ENCODE data around the gene MESD. TPM values are rescaled to one million over a fixed set of nuclear protein-coding genes. Genes with fewer than 3 reads are reported as not detected.

The MESD gene
- 35.9 to 41.4 TPM (median 39.8 TPM) in 5 replicates for total RNA-seq (2022; extraction: Qiagen RNA extraction)

GRCh38 chr15:80989518-80990478 lies at the start of gene MESD:
Gene MESD, minus strand, starts transcription at chr15:80989819. Its CDS starts 28 bp downstream, at chr15:80989791.

GRCh38 chr15:81000624-81001151 lies 11.1 kb upstream of the MESD start, which contains the start of gene TLNRD1:
Gene TLNRD1, plus strand, starts transcription at chr15:81000923. Its CDS starts 1,349 bp downstream, at chr15:81002272.

Other genes with a start within 250 kb of the MESD start
- gene CEMIP, start 210.4 kb downstream of the MESD start, total RNA-seq (2022; extraction: Qiagen RNA extraction): 0.83 to 1.5 TPM (median 1.3 TPM) in 5 replicates
- gene TLNRD1, start 11.1 kb upstream of the MESD start, total RNA-seq (2022; extraction: Qiagen RNA extraction): 10.3 to 17.7 TPM (median 14.1 TPM) in 5 replicates
- not detected in 5 replicates for gene CFAP161, start 144.5 kb upstream of the MESD start, total RNA-seq (2022; extraction: Qiagen RNA extraction)
- 0.18 to 0.29 TPM in 2 of 5 replicates, not detected in the others for gene IL16, start 207.1 kb upstream of the MESD start, total RNA-seq (2022; extraction: Qiagen RNA extraction)